ENCODE results near the gene SLC16A14. TPM values are rescaled to one million over a fixed set of nuclear protein-coding genes. Genes with fewer than 3 reads are reported as not detected.

The SLC16A14 gene
- total RNA-seq, 1 experiment from 2014 or later = 7.9 TPM

- CTCF ChIA-PET = interaction anchor here (4.5 kb wide), 1 partner anchor 15 kb away, joined by 22 read pairs; no protein-coding TSS in a partner anchor
- H3K27me3 ChIP-seq (ENCODE audit: insufficient read depth, low read length) = no peaks in the 10 kb centered on the region
- no peak overlapping the region for H3K4me3 ChIP-seq (replicated peaks in 1 of 2; ENCODE audit: low read depth in 1 of 2, low read length in 2 of 2)
- no peaks in the 10 kb centered on the region for H4K20me1 ChIP-seq (ENCODE audit: insufficient read depth)
- H3K79me2 ChIP-seq (ENCODE audit: insufficient read depth, low read length) = no peaks in the 10 kb centered on the region
- TF ChIP-seq SRF (IDR thresholded peaks at IDR 0.05; ENCODE audit: low read depth) (no peak), EZH2 (IDR thresholded peaks at IDR 0.05) (no peak), YY1 (IDR thresholded peaks at IDR 0.05; ENCODE audit: extremely low read depth, insufficient replicate concordance, low read depth, low read length) (no peak), ZFX (IDR thresholded peaks at IDR 0.05) (no peak)
- H3K27ac ChIP-seq (ENCODE audit: low read depth, low read length) = no peak overlapping the region
- POLR2A ChIA-PET = no interaction called here
- H3K9ac ChIP-seq (ENCODE audit: low read length) = no peak overlapping the region
- no TSS peak for BruUV-seq (replicated peaks)
- RAD21 ChIA-PET (ENCODE audit: low non-redundant PET in 1 of 2, low total read pairs in 2 of 2, uncharacterized antibody in 2 of 2, unreplicated experiment in 2 of 2) = no interaction called here
- H3K9me3 ChIP-seq (ENCODE audit: control insufficient read depth in 1 of 2, insufficient read depth in 1 of 2, low read depth in 1 of 2, low read length in 2 of 2) = no peaks in the 10 kb centered on the region
- ATAC-seq (no peak), DNase-seq (ENCODE audit: low read depth, low spot score) (no peak)
- no peaks in the 10 kb centered on the region for H3K36me3 ChIP-seq (ENCODE audit: control insufficient read depth in 1 of 2, insufficient read depth in 2 of 2, low read length in 2 of 2)
- no peaks in the 10 kb centered on the region for H3K9me2 ChIP-seq (ENCODE audit: insufficient read depth)
- no peak overlapping the region for H3K4me2 ChIP-seq (ENCODE audit: low read length)
- intact Hi-C loops (cut with micrococcal nuclease) = no loop called here
- H2AFZ ChIP-seq (ENCODE audit: low read depth, low read length, poor library complexity, severe bottlenecking) = no peak overlapping the region
- peaks cover 24 to 34% of the 10 kb centered on the region in 2 experiments for H3K4me1 ChIP-seq (ENCODE audit: control insufficient read depth in 1 of 2, insufficient read depth in 2 of 2, low read length in 2 of 2)
Measured at GRCh38 chr2:230052299-230052698, 16.4 kb downstream of the SLC16A14 start.

DNA sequence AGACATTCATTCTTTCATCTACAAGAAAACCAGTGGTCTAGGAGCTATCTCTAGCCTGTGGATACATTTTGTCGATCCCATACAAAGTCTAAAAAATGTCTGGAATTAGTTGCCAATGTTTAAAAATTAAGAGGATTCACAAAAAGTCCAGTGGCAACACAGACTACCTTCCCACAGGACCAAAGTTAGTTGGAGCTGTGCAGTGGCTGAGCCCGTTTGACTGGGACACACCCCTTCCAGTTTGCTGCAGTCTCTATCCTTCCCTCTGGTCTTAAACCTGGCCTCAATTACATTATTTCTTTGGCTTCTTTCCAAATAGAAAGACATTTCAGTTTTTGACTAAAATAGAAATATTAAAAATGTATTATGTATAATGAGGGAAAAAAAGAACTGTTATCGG, 18.6 kb downstream of the SLC16A14 start:
- H3K4me2 ChIP-seq (ENCODE audit: low read length) = no peak overlapping the region
- CTCF ChIA-PET = interaction anchor here (4.5 kb wide), 1 partner anchor 17 kb away, joined by 22 read pairs; no protein-coding TSS in a partner anchor
- no peak overlapping the region for H3K9ac ChIP-seq (ENCODE audit: low read length)
- H3K36me3 ChIP-seq (ENCODE audit: control insufficient read depth in 1 of 2, insufficient read depth in 2 of 2, low read length in 2 of 2) = 0 out of 4 replicates have a peak, but pooled peaks cover 0 to 5% of the 10 kb centered on the region in 2 experiments
- H3K27me3 ChIP-seq (ENCODE audit: insufficient read depth, low read length) = no peaks in the 10 kb centered on the region
- H3K4me3 ChIP-seq (replicated peaks in 1 of 2; ENCODE audit: low read depth in 1 of 2, low read length in 2 of 2) = no peak overlapping the region
- no peaks in the 10 kb centered on the region for H3K79me2 ChIP-seq (ENCODE audit: insufficient read depth, low read length)
- RAD21 ChIA-PET (ENCODE audit: low non-redundant PET in 1 of 2, low total read pairs in 2 of 2, uncharacterized antibody in 2 of 2, unreplicated experiment in 2 of 2) = no interaction called here
- no peak overlapping the region for H3K27ac ChIP-seq (ENCODE audit: low read depth, low read length)
- no TSS peak for BruUV-seq (replicated peaks)
- no peaks in the 10 kb centered on the region for H3K9me2 ChIP-seq (ENCODE audit: insufficient read depth)
- TF ChIP-seq CBX3 (IDR thresholded peaks at IDR 0.05; ENCODE audit: low read depth) (no peak), SRF (IDR thresholded peaks at IDR 0.05; ENCODE audit: low read depth) (no peak), ELF1 (IDR thresholded peaks at IDR 0.05; ENCODE audit: borderline replicate concordance, low read depth) (no peak), YY1 (IDR thresholded peaks at IDR 0.05; ENCODE audit: extremely low read depth, insufficient replicate concordance, low read depth, low read length) (no peak), SIN3A (IDR thresholded peaks at IDR 0.05; ENCODE audit: low read depth) (no peak), EGR1 (IDR thresholded peaks at IDR 0.05; ENCODE audit: low read depth) (no peak), CEBPB (IDR thresholded peaks at IDR 0.05; ENCODE audit: low read depth) (no peak), ATF3 (IDR thresholded peaks at IDR 0.05) (no peak), EZH2phosphoT487 (IDR thresholded peaks at IDR 0.05; ENCODE audit: borderline replicate concordance) (no peak), ZNF274 (IDR thresholded peaks at IDR 0.05; ENCODE audit: low read depth, low read length) (no peak)
- no peaks in the 10 kb centered on the region for H4K20me1 ChIP-seq (ENCODE audit: insufficient read depth)
- POLR2A ChIA-PET = no interaction called here
- H3K4me1 ChIP-seq (ENCODE audit: control insufficient read depth in 1 of 2, insufficient read depth in 2 of 2, low read length in 2 of 2) = peaks cover 22 to 29% of the 10 kb centered on the region in 2 experiments
- intact Hi-C loops (cut with micrococcal nuclease) = no loop called here
- no peak for DNase-seq (ENCODE audit: low read depth, low spot score)
- no peak overlapping the region for H2AFZ ChIP-seq (ENCODE audit: low read depth, low read length, poor library complexity, severe bottlenecking)
- no peak for ATAC-seq
- no peaks in the 10 kb centered on the region for H3K9me3 ChIP-seq (ENCODE audit: control insufficient read depth in 1 of 2, insufficient read depth in 1 of 2, low read depth in 1 of 2, low read length in 2 of 2)

All from HCT116 (cell line).